ENCODE data around the gene TTBK2.
A peak's percentile ranks its signal among the peaks of the same experiment; 100 is the strongest.
"Not testable (repeated sequence)": the region's sequence is repeated elsewhere in the genome, so short reads cannot be mapped to it uniquely, and the experiment has no call there.

The TTBK2 gene

GRCh38 chr15:42766109-42766508 is 154.5 kb downstream of the TTBK2 start:
- not testable (repeated sequence) for H3K4me3 Mint-ChIP-seq, H3K27me3 Mint-ChIP-seq, H3K4me1 Mint-ChIP-seq, H3K27ac Mint-ChIP-seq
- Mint-ChIP-seq H3K36me3 (peaks cover 54% of the 10 kb centered on the region), H3K9me3 (peaks cover 15% of the 10 kb centered on the region)

GRCh38 chr15:42764154-42764731 is 156.3 kb downstream of the TTBK2 start:
- Mint-ChIP-seq H3K36me3 (peaks cover 55% of the 10 kb centered on the region), H3K9me3 (peaks cover 16% of the 10 kb centered on the region)

DNA sequence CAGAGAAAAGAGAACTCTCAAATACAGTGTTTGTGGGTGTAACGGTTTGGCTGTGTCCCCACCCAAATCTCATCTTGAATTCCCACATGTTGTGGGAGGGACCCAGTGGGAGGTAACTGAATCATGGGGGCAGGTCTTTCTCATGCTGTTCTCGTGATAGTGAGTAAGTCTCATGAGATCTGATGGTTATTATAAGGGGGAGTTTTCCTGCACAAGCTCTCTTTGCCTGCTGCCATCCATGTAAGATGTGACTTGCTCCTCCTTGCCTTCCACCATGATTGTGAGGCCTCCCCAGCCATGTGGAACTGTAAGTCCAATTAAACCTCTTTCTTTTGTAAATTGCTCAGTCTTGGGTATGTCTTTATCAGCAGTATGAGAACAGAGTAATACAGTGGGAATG is 158.8 kb downstream of the TTBK2 start:
- not testable (repeated sequence) for H3K4me1 Mint-ChIP-seq
- H3K36me3 Mint-ChIP-seq: peaks cover 42% of the 10 kb centered on the region

More at GRCh38 chr15:42764154-42764731, 156.3 kb downstream of the TTBK2 start:
- H3K4me3 Mint-ChIP-seq, H3K4me1 Mint-ChIP-seq, H3K27me3 Mint-ChIP-seq, H3K27ac Mint-ChIP-seq: not testable (repeated sequence)

GRCh38 chr15:42760759-42761158 is 159.8 kb downstream of the TTBK2 start:
- no peaks in the 10 kb centered on the region for H3K4me1 Mint-ChIP-seq
- H3K4me3 Mint-ChIP-seq: no peak overlapping the region
- H3K36me3 Mint-ChIP-seq: peaks cover 36% of the 10 kb centered on the region
- H3K27ac Mint-ChIP-seq: no peak overlapping the region
- peaks cover 9% of the 10 kb centered on the region for H3K9me3 Mint-ChIP-seq
- no peaks in the 10 kb centered on the region for H3K27me3 Mint-ChIP-seq

More for the DNA sequence above, 158.8 kb downstream of the TTBK2 start:
- not testable (repeated sequence) for H3K9me3 Mint-ChIP-seq, H3K27me3 Mint-ChIP-seq, H3K4me3 Mint-ChIP-seq, H3K27ac Mint-ChIP-seq

DNA sequence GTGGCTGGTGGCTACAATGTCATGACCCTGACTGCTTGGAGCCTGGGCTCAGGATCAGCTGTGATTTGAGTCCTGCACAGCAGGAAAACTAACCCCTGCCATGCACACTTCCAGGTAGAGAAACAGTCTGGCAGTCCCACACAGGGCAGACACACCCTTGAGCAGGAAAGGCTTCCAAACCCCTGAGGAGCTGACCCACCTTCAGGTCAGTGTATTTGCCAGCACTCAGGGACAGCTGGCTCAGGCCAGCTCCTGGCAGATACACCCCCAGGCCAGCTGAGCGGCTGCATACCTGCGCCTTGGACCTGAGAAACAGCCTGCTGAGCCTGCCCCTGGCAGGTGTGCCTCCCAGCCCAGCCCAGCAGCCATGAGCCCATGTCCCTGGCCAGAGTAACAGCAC is 161.5 kb downstream of the TTBK2 start:
- H3K4me3 Mint-ChIP-seq: no peak overlapping the region
- H3K27ac Mint-ChIP-seq: no peak overlapping the region
- no peaks in the 10 kb centered on the region for H3K4me1 Mint-ChIP-seq
- H3K36me3 Mint-ChIP-seq: peaks cover 26% of the 10 kb centered on the region
- H3K27me3 Mint-ChIP-seq: no peaks in the 10 kb centered on the region
- H3K9me3 Mint-ChIP-seq: peaks cover 9% of the 10 kb centered on the region

DNA sequence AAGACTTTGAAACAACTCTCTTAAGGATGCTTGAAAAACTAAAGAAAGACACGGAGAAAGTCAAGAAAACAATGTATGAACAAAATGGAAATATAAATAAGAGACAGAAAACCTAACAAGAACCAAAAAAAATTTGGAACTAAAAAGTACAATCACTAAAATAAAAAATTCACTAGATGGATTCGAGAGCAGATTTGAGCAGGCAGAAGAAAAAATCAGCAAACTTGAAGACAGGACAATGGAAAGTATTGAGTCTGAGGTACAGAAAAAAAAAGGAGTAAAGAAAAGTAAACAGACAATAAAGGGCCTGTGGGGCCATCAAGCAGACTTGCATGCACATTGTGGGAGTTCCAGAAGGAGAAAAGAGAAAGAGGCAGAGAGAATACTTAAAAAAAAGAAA is 170.3 kb downstream of the TTBK2 start:
- peaks cover 44% of the 10 kb centered on the region for H3K36me3 Mint-ChIP-seq
- H3K27me3 Mint-ChIP-seq: no peaks in the 10 kb centered on the region
- H3K27ac Mint-ChIP-seq: no peak overlapping the region
- H3K4me3 Mint-ChIP-seq: no peak overlapping the region
- peaks cover 13% of the 10 kb centered on the region for H3K9me3 Mint-ChIP-seq
- no peaks in the 10 kb centered on the region for H3K4me1 Mint-ChIP-seq

GRCh38 chr15:42749266-42749665 is 171.3 kb downstream of the TTBK2 start:
- Mint-ChIP-seq H3K9me3 (peaks cover 13% of the 10 kb centered on the region), H3K27me3 (no peaks in the 10 kb centered on the region), H3K4me3 (no peak overlapping the region), H3K27ac (no peak overlapping the region), H3K4me1 (no peaks in the 10 kb centered on the region), H3K36me3 (peaks cover 44% of the 10 kb centered on the region)

GRCh38 chr15:42744195-42744594 is 176.4 kb downstream of the TTBK2 start:
- Mint-ChIP-seq H3K9me3 (no peaks in the 10 kb centered on the region), H3K4me3 (no peak overlapping the region), H3K27me3 (no peaks in the 10 kb centered on the region), H3K36me3 (peaks cover 6% of the 10 kb centered on the region), H3K27ac (no peak overlapping the region), H3K4me1 (no peaks in the 10 kb centered on the region)

- H3K27me3 Mint-ChIP-seq: no peaks in the 10 kb centered on the region
- H3K9me3 Mint-ChIP-seq: no peaks in the 10 kb centered on the region
- H3K27ac Mint-ChIP-seq: no peak overlapping the region
- H3K4me1 Mint-ChIP-seq: peaks cover 7% of the 10 kb centered on the region
- peaks cover 4% of the 10 kb centered on the region for H3K36me3 Mint-ChIP-seq
- H3K4me3 Mint-ChIP-seq: no peak overlapping the region
These were observed 178.4 kb downstream of the TTBK2 start for GRCh38 chr15:42742149-42742548.

GRCh38 chr15:42741710-42742109 is 178.9 kb downstream of the TTBK2 start:
- Mint-ChIP-seq H3K4me3 (no peak overlapping the region), H3K36me3 (peaks cover 4% of the 10 kb centered on the region), H3K27me3 (no peaks in the 10 kb centered on the region), H3K4me1 (peaks cover 7% of the 10 kb centered on the region), H3K27ac (no peak overlapping the region), H3K9me3 (no peaks in the 10 kb centered on the region)

DNA sequence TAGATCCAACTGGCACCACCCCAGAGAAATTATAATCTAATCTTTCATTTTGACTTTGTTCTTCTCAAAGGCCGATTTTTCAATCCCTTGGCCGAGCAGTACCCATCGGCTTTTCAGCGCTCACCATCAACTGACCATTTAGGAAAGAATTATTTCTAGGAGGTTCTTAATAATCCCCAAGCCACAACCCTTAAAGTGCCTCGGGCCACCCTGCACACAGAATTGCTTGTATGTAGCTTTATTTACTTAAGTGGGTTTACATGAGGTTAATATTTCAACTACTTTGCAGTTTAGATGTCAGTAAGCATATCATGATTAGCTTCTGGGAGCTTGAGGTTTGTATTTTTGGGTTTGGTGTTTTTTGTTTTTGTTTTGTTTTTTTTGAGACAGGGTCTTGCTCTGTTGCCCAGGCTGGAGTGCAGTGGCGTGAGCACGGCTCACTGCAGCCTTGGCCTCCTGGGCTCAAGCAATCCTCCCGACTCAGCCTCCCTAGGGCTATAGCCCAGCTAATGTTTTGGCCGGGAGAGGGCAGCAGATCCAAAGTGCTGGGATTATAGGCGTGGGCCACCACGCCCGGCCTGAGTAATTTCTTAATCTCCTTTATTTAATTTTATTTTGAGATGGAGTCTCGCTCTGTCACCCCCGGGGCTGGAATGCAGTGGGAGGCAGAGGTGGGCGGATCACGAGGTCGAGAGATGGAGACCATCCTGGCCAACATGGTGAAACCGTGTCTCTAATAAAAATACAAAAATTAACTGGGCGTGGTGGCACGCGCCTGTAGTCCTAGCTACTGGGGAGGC is 182.8 kb downstream of the TTBK2 start:
- no peaks in the 10 kb centered on the region for H3K36me3 Mint-ChIP-seq
- H3K4me1 Mint-ChIP-seq: peaks cover 15% of the 10 kb centered on the region

GRCh38 chr15:42736793-42737528 is 183.6 kb downstream of the TTBK2 start, which contains the start of gene CDAN1:
Gene CDAN1 (minus strand): TSS chr15:42737128. CDS start chr15:42737102, 26 bp downstream.
- H3K9me3 Mint-ChIP-seq: no peaks in the 10 kb centered on the region
- H3K36me3 Mint-ChIP-seq: peaks cover 1% of the 10 kb centered on the region
- no peaks in the 10 kb centered on the region for H3K27me3 Mint-ChIP-seq
- peak within 1 kb of the TSS; percentile 84 for H3K4me3 Mint-ChIP-seq
- peak within 1 kb of the TSS; percentile 55 for H3K27ac Mint-ChIP-seq
- peaks cover 19% of the 10 kb centered on the region for H3K4me1 Mint-ChIP-seq

More for the DNA sequence above, 182.8 kb downstream of the TTBK2 start:
- no peaks in the 10 kb centered on the region for H3K27me3 Mint-ChIP-seq
- peak overlapping the region; percentile 81 for H3K4me3 Mint-ChIP-seq
- peak overlapping the region; percentile 55 for H3K27ac Mint-ChIP-seq
- H3K9me3 Mint-ChIP-seq: no peaks in the 10 kb centered on the region

GRCh38 chr15:42736178-42736792 is 184.3 kb downstream of the TTBK2 start:
- Mint-ChIP-seq H3K4me1 (peaks cover 19% of the 10 kb centered on the region), H3K36me3 (peaks cover 1% of the 10 kb centered on the region), H3K9me3 (no peaks in the 10 kb centered on the region), H3K27me3 (no peaks in the 10 kb centered on the region), H3K27ac (no peak overlapping the region), H3K4me3 (peak overlapping the region; percentile 84)

- Mint-ChIP-seq H3K27me3 (no peaks in the 10 kb centered on the region), H3K36me3 (peaks cover 4% of the 10 kb centered on the region), H3K4me1 (peaks cover 19% of the 10 kb centered on the region), H3K4me3 (peak overlapping the region; percentile 84), H3K27ac (no peak overlapping the region), H3K9me3 (no peaks in the 10 kb centered on the region)
These were observed 185.0 kb downstream of the TTBK2 start for GRCh38 chr15:42735382-42736165.

All from activated naive CD4-positive, alpha-beta T cell treated with anti-CD3 and anti-CD28 coated beads, Interleukin-2, amount 50 U/mL, for 24 hours (primary cell).